Cerebellar nuclear complex (tissue), 1 donor: ENCODE measurements around the gene CECR2.

Experiments
- DNase-seq, 2 experiments: peaks; one replicate each; lab custom pipeline; 2025; lab: John Stamatoyannopoulos, UW

The CECR2 gene

GRCh38 chr22:17451316-17451715, 82.1 kb downstream of the CECR2 start:
- DNase-seq, result no peak

- DNase-seq, result no peak
Observed at GRCh38 chr22:17460895-17461294, 91.6 kb downstream of the CECR2 start.

GRCh38 chr22:17470880-17471500, 101.7 kb downstream of the CECR2 start:
- DNase-seq, result no peak

- no peak for DNase-seq
Observed at GRCh38 chr22:17471886-17472535, 102.8 kb downstream of the CECR2 start.

- no peak for DNase-seq
Observed at GRCh38 chr22:17472932-17473331, 103.7 kb downstream of the CECR2 start.

GRCh38 chr22:17475318-17476230, 106.3 kb downstream of the CECR2 start:
- DNase-seq, result no peak

GRCh38 chr22:17476838-17477237, 107.6 kb downstream of the CECR2 start:
- no peak for DNase-seq

GRCh38 chr22:17477391-17477833, 108.2 kb downstream of the CECR2 start:
- DNase-seq, result peak in 1 of 2 experiments; percentile 22

- no peak for DNase-seq
Observed at GRCh38 chr22:17479135-17479534, 109.9 kb downstream of the CECR2 start.

- no peak for DNase-seq
Observed at GRCh38 chr22:17481424-17481823, 112.2 kb downstream of the CECR2 start.

- DNase-seq, result no peak
Observed at GRCh38 chr22:17483688-17484372, 114.6 kb downstream of the CECR2 start.

- DNase-seq, result no peak
Observed at GRCh38 chr22:17484608-17485007, 115.3 kb downstream of the CECR2 start.

GRCh38 chr22:17486313-17486712, 117.1 kb downstream of the CECR2 start:
- DNase-seq, result no peak

GRCh38 chr22:17486719-17487118, 117.5 kb downstream of the CECR2 start:
- DNase-seq, result no peak

- no peak for DNase-seq
Observed at GRCh38 chr22:17489101-17489500, 119.8 kb downstream of the CECR2 start.

- no peak for DNase-seq
Observed at GRCh38 chr22:17491090-17491640, 121.9 kb downstream of the CECR2 start.

- no peak for DNase-seq
Observed at GRCh38 chr22:17492247-17492646, 123.0 kb downstream of the CECR2 start.

GRCh38 chr22:17493419-17493981, 124.2 kb downstream of the CECR2 start:
- DNase-seq, result no peak

- no peak for DNase-seq
Observed at GRCh38 chr22:17496841-17497240, 127.6 kb downstream of the CECR2 start.

- peak in 1 of 2 experiments; percentile 56 for DNase-seq
Observed at GRCh38 chr22:17501679-17502285, 132.5 kb downstream of the CECR2 start.

- DNase-seq, result no peak
Observed at GRCh38 chr22:17508110-17508509, 138.8 kb downstream of the CECR2 start.
